Measurements from ENCODE around the gene PIP4K2A. TPM values are rescaled to one million over a fixed set of nuclear protein-coding genes. Genes with fewer than 3 reads are reported as not detected.

PIP4K2A gene
- total and polyA plus RNA-seq, 2 donors (not counting 3 experiments of a cell fraction or from before 2014, with no cell fraction given): 11.8 to 32.6 TPM

DNA sequence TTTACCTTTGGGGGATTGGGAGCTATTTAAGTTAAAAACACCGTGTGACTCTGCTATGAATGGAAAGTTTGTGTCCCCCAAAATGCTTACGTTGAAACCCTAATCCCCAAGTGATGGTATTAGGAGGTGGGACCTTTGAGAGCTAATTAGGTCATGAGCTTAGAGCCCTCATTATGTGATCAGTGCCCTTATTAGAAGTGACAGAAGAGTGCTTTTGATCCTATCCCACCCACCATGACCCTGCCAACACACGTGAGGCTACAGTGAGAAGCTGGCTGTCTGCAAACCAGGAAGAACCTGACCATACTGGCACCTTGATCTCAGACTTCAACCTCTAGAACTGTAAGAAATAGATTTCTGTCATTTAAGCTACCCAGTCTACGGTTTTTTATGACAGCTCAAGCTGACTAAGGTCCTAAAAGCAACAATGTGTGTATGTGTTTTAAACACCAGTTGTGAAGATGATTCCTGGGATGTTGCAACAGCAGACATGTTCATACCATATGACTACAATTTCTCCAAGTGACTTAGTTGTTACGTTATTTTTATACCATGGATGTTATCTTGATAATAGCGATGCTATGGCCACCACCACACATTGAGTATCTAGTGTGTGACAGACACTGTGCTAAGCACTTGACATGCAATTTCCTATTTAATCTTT lies 124.4 kb downstream of the PIP4K2A start:
- Histone ChIP-seq H3K27me3 (ENCODE audit: control insufficient read depth in 2 of 2, insufficient read depth in 2 of 2, low read length in 2 of 2) (no peaks in the 10 kb centered on the region), H3K9me3 (replicated peaks; ENCODE audit: control insufficient read depth, insufficient read depth, low read length) (no peaks in the 10 kb centered on the region), H4K20me1 (replicated peaks; ENCODE audit: control insufficient read depth, extremely low read depth, insufficient read depth, low read length) (no peaks in the 10 kb centered on the region), H3K36me3 (ENCODE audit: control insufficient read depth in 2 of 2, extremely low read depth in 1 of 2, insufficient read depth in 2 of 2, low read length in 2 of 2) (peaks cover 2 to 6% of the 10 kb centered on the region in 2 experiments), H3K4me2 (ENCODE audit: insufficient read depth, low read length) (no peak overlapping the region), H3K79me2 (ENCODE audit: control insufficient read depth, insufficient read depth, low read length) (no peaks in the 10 kb centered on the region), H3K9me1 (replicated peaks; ENCODE audit: control insufficient read depth, extremely low read depth, insufficient read depth, low read length) (no peaks in the 10 kb centered on the region), H2AFZ (ENCODE audit: low read depth, low read length) (no peak overlapping the region), H3K4me1 (ENCODE audit: control insufficient read depth, extremely low read depth, insufficient read depth, low read length) (no peaks in the 10 kb centered on the region), H3K9ac (replicated peaks; ENCODE audit: extremely low read depth, insufficient read depth, low read length) (no peak overlapping the region), H3K4me3 (replicated peaks in 1 of 3; ENCODE audit: insufficient read depth in 1 of 3, low read depth in 1 of 3, low read length in 3 of 3) (no peak overlapping the region), H3K27ac (ENCODE audit: insufficient read depth, low read depth, low read length) (no peak overlapping the region)
- intact Hi-C loops (cut with micrococcal nuclease) (no loop called here), dilution Hi-C loops (cut with MboI; ENCODE audit: extremely low pct_ligation_motif_present, low sequenced_read_pairs) (no loop called here)
- DNase-seq (ENCODE audit: low read depth, low spot score) (no peak), FAIRE-seq (no peak)
- BruUV-seq (replicated peaks): no TSS peak
- ChIA-PET POLR2A (no interaction called here), CTCF (interaction anchor here (1.0 to 1.4 kb wide), 2 partner anchors 16 to 395 kb away, joined by 3 to 4 read pairs; no protein-coding TSS in a partner anchor)
- TF ChIP-seq, protein P1, sequence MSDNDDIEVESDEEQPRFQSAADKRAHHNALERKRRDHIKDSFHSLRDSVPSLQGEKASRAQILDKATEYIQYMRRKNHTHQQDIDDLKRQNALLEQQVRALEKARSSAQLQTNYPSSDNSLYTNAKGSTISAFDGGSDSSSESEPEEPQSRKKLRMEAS (IDR thresholded peaks at IDR 0.05; ENCODE audit: insufficient read depth, insufficient read length): no peak
- no peak for TF ChIP-seq EZH2 (IDR thresholded peaks at IDR 0.05; ENCODE audit: borderline replicate concordance, low read depth, low read length, severe bottlenecking)
- no peak for TF ChIP-seq MYC (IDR thresholded peaks at IDR 0.05; ENCODE audit: low read depth, low read length)
- no peak for TF ChIP-seq POLR2AphosphoS5 (IDR thresholded peaks at IDR 0.05; ENCODE audit: insufficient read depth, low read depth, low read length)
- TF ChIP-seq GATA2 (IDR thresholded peaks at IDR 0.05; ENCODE audit: insufficient read depth, insufficient read length, low read depth, low read length): no peak
- TF ChIP-seq POLR2A (IDR thresholded peaks at IDR 0.05; ENCODE audit: low read depth, low read length): no peak
- TF ChIP-seq, protein P2, sequence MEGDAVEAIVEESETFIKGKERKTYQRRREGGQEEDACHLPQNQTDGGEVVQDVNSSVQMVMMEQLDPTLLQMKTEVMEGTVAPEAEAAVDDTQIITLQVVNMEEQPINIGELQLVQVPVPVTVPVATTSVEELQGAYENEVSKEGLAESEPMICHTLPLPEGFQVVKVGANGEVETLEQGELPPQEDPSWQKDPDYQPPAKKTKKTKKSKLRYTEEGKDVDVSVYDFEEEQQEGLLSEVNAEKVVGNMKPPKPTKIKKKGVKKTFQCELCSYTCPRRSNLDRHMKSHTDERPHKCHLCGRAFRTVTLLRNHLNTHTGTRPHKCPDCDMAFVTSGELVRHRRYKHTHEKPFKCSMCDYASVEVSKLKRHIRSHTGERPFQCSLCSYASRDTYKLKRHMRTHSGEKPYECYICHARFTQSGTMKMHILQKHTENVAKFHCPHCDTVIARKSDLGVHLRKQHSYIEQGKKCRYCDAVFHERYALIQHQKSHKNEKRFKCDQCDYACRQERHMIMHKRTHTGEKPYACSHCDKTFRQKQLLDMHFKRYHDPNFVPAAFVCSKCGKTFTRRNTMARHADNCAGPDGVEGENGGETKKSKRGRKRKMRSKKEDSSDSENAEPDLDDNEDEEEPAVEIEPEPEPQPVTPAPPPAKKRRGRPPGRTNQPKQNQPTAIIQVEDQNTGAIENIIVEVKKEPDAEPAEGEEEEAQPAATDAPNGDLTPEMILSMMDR (IDR thresholded peaks at IDR 0.05; ENCODE audit: extremely low read depth in 1 of 2, insufficient read depth in 1 of 2, low read depth in 1 of 2, low read length in 2 of 2): no peak
- TF ChIP-seq JUN (IDR thresholded peaks at IDR 0.05; ENCODE audit: borderline replicate concordance, insufficient read depth, insufficient read length, low read depth): no peak
- TF ChIP-seq FOS (IDR thresholded peaks at IDR 0.05; ENCODE audit: borderline replicate concordance, insufficient read depth, low read length): no peak
